K562 (cell line): ENCODE results near the gene UROD. TPM values are rescaled to one million over a fixed set of nuclear protein-coding genes. Genes with fewer than 3 reads are reported as not detected.
A peak's percentile ranks its signal among the peaks of the same experiment; 100 is the strongest.

Source experiments
- ADNP ChIP-seq: fragments of 200-800 bp; sonication (Bioruptor generic); IDR thresholded peaks from 2 replicates; pipeline ENCODE4 v1.6.1; 2016; ENCODE audit warnings: missing genetic modification characterization, missing compliant biosample characterization
- GTF2E2 ChIP-seq: fragments of 200-800 bp; sonication (Bioruptor generic); IDR thresholded peaks from 2 replicates; pipeline ENCODE4 v1.6.1; 2016; ENCODE audit warnings: missing genetic modification characterization, missing compliant biosample characterization
- MBD2 ChIP-seq: sonication (generic); IDR thresholded peaks from 2 replicates; pipeline ENCODE4 v1.6.1; 2016; ENCODE audit warnings: low read depth, borderline replicate concordance
- OTX1 ChIP-seq: fragments of 450-650 bp; formaldehyde crosslinking; IDR thresholded peaks from 2 replicates; pipeline ENCODE4 v1.4.0; 2022; ENCODE audit warnings: mild to moderate bottlenecking
- ZNF551 ChIP-seq: fragments of 250-450 bp; sonication (Bioruptor Pico); IDR thresholded peaks from 2 replicates; pipeline ENCODE4 v1.5.0; 2021; ENCODE audit warnings: mild to moderate bottlenecking, moderate library complexity
- polyA plus RNA-seq, 8 experiments: library from polyadenylated mRNA; depleted of rRNA in 4 of 8; stranded (reverse) in 5 of 8; unstranded in 3 of 8; fragments of >200 nt; fragmentation: Nextera tagmentation in 2 of 8; fragmentation: Illumina TruSeq in 1 of 8; extraction: Ambion mirVana in 2 of 8; extraction: Trizol in 1 of 8; gene quantifications; 2 replicates each; pipeline versions ENCODE4 v1.2.1 to v1.2.3, GENCODE V29; 2011 to 2014; ENCODE audit warnings: inconsistent platforms in 1 of 8, missing spikeins in 1 of 8
- total RNA-seq, 7 experiments: library from RNA; depleted of rRNA in 6 of 7; stranded (reverse); fragments of >200 nt in 6 of 7; fragmentation: Illumina TruSeq in 2 of 7; extraction: Trizol in 2 of 7; gene quantifications; 2 replicates each; pipeline versions ENCODE4 v1.2.1 to v1.2.3, GENCODE V29; 2011 to 2021; ENCODE audit warnings: low replicate concordance in 1 of 7
- TF ChIP-seq, protein P1 (sequence below): fragments of 250-450 bp; sonication (Bioruptor Pico); IDR thresholded peaks from 2 replicates; pipeline ENCODE4 v1.4.0; 2020; ENCODE audit warnings: mild to moderate bottlenecking, moderate library complexity
- TF ChIP-seq, protein P2 (sequence below): sonication (generic); formaldehyde crosslinking; IDR thresholded peaks from 2 replicates; pipeline ENCODE4 v1.8.0; 2022; ENCODE audit warnings: mild to moderate bottlenecking, missing genetic modification reagents

The UROD gene
- total and polyA plus RNA-seq, 9 of the 15 experiments (the other 6 are each of a cell fraction or from before 2014, with no cell fraction given), result 533 to 2,933 (median 1,100) TPM

DNA sequence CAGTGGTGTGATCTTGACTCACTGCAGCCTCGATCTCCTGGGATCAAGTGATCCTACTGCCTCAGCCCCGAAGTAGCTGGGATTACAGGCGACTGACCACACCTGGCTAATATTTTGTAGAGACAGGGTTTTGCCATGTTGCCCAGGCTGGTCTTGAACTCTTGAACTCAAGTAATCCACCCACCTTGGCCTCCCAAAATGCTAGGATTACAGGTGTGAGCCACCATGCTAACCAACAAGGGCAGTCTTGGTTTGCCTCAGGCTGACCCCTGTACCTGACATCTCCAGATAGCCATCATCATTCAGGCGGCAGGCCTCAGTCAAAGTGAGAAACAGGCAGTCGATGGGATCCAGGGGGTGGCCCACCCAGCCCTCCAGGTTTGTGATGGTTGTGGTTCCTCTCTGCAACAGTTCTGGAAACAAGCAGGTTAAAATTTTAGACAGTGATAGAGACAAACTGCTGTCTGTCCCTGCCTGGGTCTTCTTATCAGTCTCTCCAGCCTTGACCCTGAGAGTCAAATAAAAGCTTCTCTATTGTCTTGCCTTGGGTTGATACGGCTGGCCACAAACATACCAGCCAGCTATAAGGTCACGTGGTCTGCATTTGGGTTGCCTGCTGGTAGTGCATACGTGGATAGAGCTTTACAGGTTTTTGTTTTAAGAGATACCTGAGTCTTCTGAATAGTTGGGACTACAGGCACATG, 26.8 kb downstream of the UROD start (continued):
- TF ChIP-seq, protein P1, sequence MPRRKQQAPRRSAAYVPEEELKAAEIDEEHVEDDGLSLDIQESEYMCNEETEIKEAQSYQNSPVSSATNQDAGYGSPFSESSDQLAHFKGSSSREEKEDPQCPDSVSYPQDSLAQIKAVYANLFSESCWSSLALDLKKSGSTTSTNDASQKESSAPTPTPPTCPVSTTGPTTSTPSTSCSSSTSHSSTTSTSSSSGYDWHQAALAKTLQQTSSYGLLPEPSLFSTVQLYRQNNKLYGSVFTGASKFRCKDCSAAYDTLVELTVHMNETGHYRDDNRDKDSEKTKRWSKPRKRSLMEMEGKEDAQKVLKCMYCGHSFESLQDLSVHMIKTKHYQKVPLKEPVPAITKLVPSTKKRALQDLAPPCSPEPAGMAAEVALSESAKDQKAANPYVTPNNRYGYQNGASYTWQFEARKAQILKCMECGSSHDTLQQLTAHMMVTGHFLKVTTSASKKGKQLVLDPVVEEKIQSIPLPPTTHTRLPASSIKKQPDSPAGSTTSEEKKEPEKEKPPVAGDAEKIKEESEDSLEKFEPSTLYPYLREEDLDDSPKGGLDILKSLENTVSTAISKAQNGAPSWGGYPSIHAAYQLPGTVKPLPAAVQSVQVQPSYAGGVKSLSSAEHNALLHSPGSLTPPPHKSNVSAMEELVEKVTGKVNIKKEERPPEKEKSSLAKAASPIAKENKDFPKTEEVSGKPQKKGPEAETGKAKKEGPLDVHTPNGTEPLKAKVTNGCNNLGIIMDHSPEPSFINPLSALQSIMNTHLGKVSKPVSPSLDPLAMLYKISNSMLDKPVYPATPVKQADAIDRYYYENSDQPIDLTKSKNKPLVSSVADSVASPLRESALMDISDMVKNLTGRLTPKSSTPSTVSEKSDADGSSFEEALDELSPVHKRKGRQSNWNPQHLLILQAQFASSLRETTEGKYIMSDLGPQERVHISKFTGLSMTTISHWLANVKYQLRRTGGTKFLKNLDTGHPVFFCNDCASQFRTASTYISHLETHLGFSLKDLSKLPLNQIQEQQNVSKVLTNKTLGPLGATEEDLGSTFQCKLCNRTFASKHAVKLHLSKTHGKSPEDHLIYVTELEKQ (CRISPR knock-in tag), result no peak
- peak; percentile 55; the same call in 1 of the 2 replicates for TF ChIP-seq MBD2
- no peak for TF ChIP-seq GTF2E2 (tag)
- TF ChIP-seq, protein P2, sequence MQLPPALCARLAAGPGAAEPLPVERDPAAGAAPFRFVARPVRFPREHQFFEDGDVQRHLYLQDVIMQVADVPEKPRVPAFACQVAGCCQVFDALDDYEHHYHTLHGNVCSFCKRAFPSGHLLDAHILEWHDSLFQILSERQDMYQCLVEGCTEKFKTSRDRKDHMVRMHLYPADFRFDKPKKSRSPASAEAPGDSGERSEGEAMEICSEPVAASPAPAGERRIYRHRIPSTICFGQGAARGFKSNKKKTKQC (CRISPR knock-in tag), result no peak
- TF ChIP-seq ZNF551 (CRISPR knock-in tag), result no peak
- TF ChIP-seq ADNP, result peak; percentile 50; the same call in 1 of the 2 replicates
- TF ChIP-seq OTX1 (CRISPR knock-in tag), result no peak
